Renal cortex interstitium (tissue), 11 donors: ENCODE results near the gene CAMK2D. TPM values are rescaled to one million over a fixed set of nuclear protein-coding genes. Genes with fewer than 3 reads are reported as not detected.
"Not testable (repeated sequence)": the region's sequence is repeated elsewhere in the genome, so short reads cannot be mapped to it uniquely, and the experiment has no call there.

Source experiments
- DNase-seq, 11 donors: peaks; one replicate each; pipeline ENCODE4 v3.0.0-alpha.2; 2013; ENCODE audit warnings: low read depth in 9 of 11, low spot score in 4 of 11; ENCODE audit errors: extremely low read depth in 1 of 11
- polyA plus RNA-seq, 3 donors: library from polyadenylated mRNA; unstranded; fragments of 120-200 nt; gene quantifications; one replicate each; pipeline ENCODE4 v1.2.1, GENCODE V29; 2013; ENCODE audit not compliant: insufficient read length in 3 of 3

CAMK2D gene
- polyA plus RNA-seq, 3 donors, result 74.9 to 87.6 (median 78.2) TPM

GRCh38 chr4:113744667-113745240 lies 16.8 kb downstream of the CAMK2D start:
- DNase-seq, result no peak

GRCh38 chr4:113743690-113744089 lies 17.8 kb downstream of the CAMK2D start:
- no peak for DNase-seq

GRCh38 chr4:113742643-113743042 lies 18.9 kb downstream of the CAMK2D start:
- no peak for DNase-seq

GRCh38 chr4:113741956-113742355 lies 19.6 kb downstream of the CAMK2D start:
- DNase-seq, result no peak

GRCh38 chr4:113740857-113741379 lies 20.6 kb downstream of the CAMK2D start:
- no peak for DNase-seq

- no peak for DNase-seq
Measured at GRCh38 chr4:113739197-113739596, 22.3 kb downstream of the CAMK2D start.

- DNase-seq, result no peak
Measured at GRCh38 chr4:113738251-113738650, 23.3 kb downstream of the CAMK2D start.

GRCh38 chr4:113733685-113734084 lies 27.9 kb downstream of the CAMK2D start:
- DNase-seq, result no peak

- DNase-seq, result no peak
Measured at GRCh38 chr4:113732967-113733527, 28.5 kb downstream of the CAMK2D start.

GRCh38 chr4:113730467-113731216 lies 30.9 kb downstream of the CAMK2D start:
- DNase-seq, result no peak

- DNase-seq, result no peak
Measured at GRCh38 chr4:113727802-113728201, 33.7 kb downstream of the CAMK2D start.

- no peak for DNase-seq
Measured at GRCh38 chr4:113725963-113726362, 35.6 kb downstream of the CAMK2D start.

GRCh38 chr4:113718252-113718651 lies 43.3 kb downstream of the CAMK2D start:
- no peak for DNase-seq

GRCh38 chr4:113711883-113712662 lies 49.5 kb downstream of the CAMK2D start:
- no peak for DNase-seq

- no peak for DNase-seq
Measured at GRCh38 chr4:113708250-113708649, 53.3 kb downstream of the CAMK2D start.

GRCh38 chr4:113707048-113707447 lies 54.5 kb downstream of the CAMK2D start:
- DNase-seq, result no peak

GRCh38 chr4:113705097-113705496 lies 56.4 kb downstream of the CAMK2D start:
- not testable (repeated sequence) for DNase-seq

- DNase-seq, result not testable (repeated sequence)
Measured at GRCh38 chr4:113702596-113702995, 58.9 kb downstream of the CAMK2D start.

GRCh38 chr4:113701169-113701568 lies 60.4 kb downstream of the CAMK2D start:
- DNase-seq, result no peak
